NCI-H2196 treated with DMSO at 0.1 percent for 48 hours (cell line): ENCODE measurements around the gene MAGEB17.

Source experiments
- DNase-seq: peaks from one replicate; lab custom pipeline; 2025; ENCODE audit not compliant: unreplicated experiment; lab: John Stamatoyannopoulos, UW

Gene MAGEB17

GRCh38 chrX:16207634-16208033 lies 40.4 kb downstream of the MAGEB17 start:
- no peak for DNase-seq

DNA sequence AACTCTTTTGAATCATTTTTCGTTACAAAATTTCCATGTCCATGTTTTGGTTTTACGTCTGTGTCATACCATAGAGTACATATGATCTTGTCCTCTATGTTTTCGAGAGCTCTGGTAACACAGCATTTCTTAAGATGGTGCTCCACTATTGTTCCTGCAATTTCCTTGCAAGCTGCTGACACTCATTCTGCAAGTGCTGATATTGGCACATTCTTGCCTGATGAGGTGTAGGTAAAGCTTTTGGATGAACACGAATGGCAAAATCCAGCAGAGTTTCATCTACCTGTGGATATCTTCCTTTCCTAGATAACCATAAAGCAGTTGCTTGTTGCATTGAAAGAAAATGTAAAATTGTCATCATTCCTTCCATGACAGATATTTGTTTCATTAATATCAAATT lies 41.3 kb downstream of the MAGEB17 start:
- no peak for DNase-seq

- no peak for DNase-seq
Observed at GRCh38 chrX:16210061-16210460, 42.8 kb downstream of the MAGEB17 start.

- DNase-seq: no peak
Observed at GRCh38 chrX:16212024-16212423, 44.7 kb downstream of the MAGEB17 start.

GRCh38 chrX:16212436-16212835 lies 45.2 kb downstream of the MAGEB17 start:
- no peak for DNase-seq

GRCh38 chrX:16213961-16214360 lies 46.7 kb downstream of the MAGEB17 start:
- no peak for DNase-seq

GRCh38 chrX:16215660-16216059 lies 48.4 kb downstream of the MAGEB17 start:
- no peak for DNase-seq
